PC-3 (cell line): ENCODE data around the gene STPG4. TPM values are rescaled to one million over a fixed set of nuclear protein-coding genes. Genes with fewer than 3 reads are reported as not detected.

Experiments used
- ATAC-seq: fragments of 200-7000 bp; cut with Tn5 transposase; 2 replicates; pipeline ENCODE4 v1.9.1; 2020; ENCODE audit warnings: mild to moderate bottlenecking, moderate library complexity
- BruUV-seq: library from RNA; stranded (reverse); fragments of 400-500 nt; replicated peaks from 2 replicates; lab custom pipeline; 2021; lab: Mats Ljungman, UMichigan
- CTCF ChIA-PET: fragments of 300-600 bp; sonication (Branson Sonifier 250); formaldehyde crosslinking; loops from one replicate; lab custom pipeline; 2022; ENCODE audit warnings: antibody characterized with exemption; lab: Charles Lee
- POLR2A ChIA-PET: fragments of 300-600 bp; sonication (Branson Sonifier 250); formaldehyde crosslinking; loops from one replicate; lab custom pipeline; 2022; ENCODE audit warnings: antibody characterized with exemption; ENCODE audit not compliant: unreplicated experiment; lab: Charles Lee
- DNase-seq: peaks from one replicate; pipeline ENCODE4 v3.0.0-alpha.2; 2015
- H2AFZ ChIP-seq: fragments of 300-600 bp; sonication (generic); 2 replicates; pipeline ENCODE4 v1.6.0; 2016; ENCODE audit warnings: antibody characterized with exemption, low read length
- H3F3A ChIP-seq: fragments of 300-600 bp; sonication (generic); one replicate; pipeline ENCODE4 v1.6.0; 2017; ENCODE audit warnings: antibody characterized with exemption, low read length, control low read depth, mild to moderate bottlenecking; ENCODE audit not compliant: unreplicated experiment
- H3K27ac ChIP-seq: fragments of 300-600 bp; sonication (generic); 2 replicates; pipeline ENCODE4 v1.5.1; 2016; ENCODE audit warnings: mild to moderate bottlenecking, low read length
- H3K27me3 ChIP-seq: fragments of 300-600 bp; sonication (generic); 2 replicates; pipeline ENCODE4 v1.6.1; 2016; ENCODE audit warnings: low read length, mixed read lengths
- H3K36me3 ChIP-seq: fragments of 300-600 bp; sonication (generic); 2 replicates; pipeline ENCODE4 v1.6.1; 2016; ENCODE audit warnings: low read depth, mixed run types, low read length, mixed read lengths
- H3K4me1 ChIP-seq: fragments of 300-600 bp; sonication (generic); 2 replicates; pipeline ENCODE4 v1.5.1; 2016; ENCODE audit warnings: low read length; ENCODE audit not compliant: insufficient read depth
- H3K4me2 ChIP-seq: fragments of 300-600 bp; sonication (generic); 2 replicates; pipeline ENCODE4 v1.6.0; 2016; ENCODE audit warnings: low read length
- H3K4me3 ChIP-seq: fragments of 300-600 bp; sonication (generic); 2 replicates; pipeline ENCODE4 v1.5.1; 2016; ENCODE audit warnings: mild to moderate bottlenecking, low read length, mixed read lengths
- H3K79me2 ChIP-seq: fragments of 300-600 bp; sonication (generic); 2 replicates; pipeline ENCODE4 v1.6.1; 2017; ENCODE audit warnings: low read length, mixed read lengths
- H3K9ac ChIP-seq: fragments of 300-600 bp; sonication (generic); 2 replicates; pipeline ENCODE4 v1.6.0; 2016; ENCODE audit warnings: mild to moderate bottlenecking, low read length
- H3K9me2 ChIP-seq: fragments of 300-600 bp; sonication (generic); replicated peaks from 2 replicates; pipeline ENCODE4 v1.6.1; 2016; ENCODE audit warnings: mixed run types, low read length, mixed read lengths
- H3K9me3 ChIP-seq: fragments of 300-600 bp; sonication (generic); 2 replicates; pipeline ENCODE4 v1.6.1; 2016; ENCODE audit warnings: low read length, mixed read lengths
- H4K20me1 ChIP-seq: fragments of 300-600 bp; sonication (generic); 2 replicates; pipeline ENCODE4 v1.6.1; 2016; ENCODE audit warnings: low read length, mixed read lengths
- CTCF ChIP-seq: fragments of 300-600 bp; sonication (generic); conservative IDR thresholded peaks from 2 replicates; pipeline ENCODE4 v1.5.1; 2017; ENCODE audit warnings: antibody characterized with exemption, low read depth, mild to moderate bottlenecking, low read length
- EZH2 ChIP-seq: fragments of 300-600 bp; sonication (generic); IDR thresholded peaks from one replicate; pipeline ENCODE4 v1.6.1; 2017; ENCODE audit warnings: antibody characterized with exemption, mild to moderate bottlenecking, low read length; ENCODE audit not compliant: unreplicated experiment
- EZH2phosphoT487 ChIP-seq: fragments of 300-600 bp; sonication (generic); IDR thresholded peaks from 2 replicates; pipeline ENCODE4 v1.6.1; 2018; ENCODE audit warnings: mild to moderate bottlenecking, antibody characterized with exemption, low read length, borderline replicate concordance
- intact Hi-C: fragments of 100-400 bp; cut with micrococcal nuclease; formaldehyde crosslinking; loops from 2 replicates; pipeline ENCODE4 v1.9.0; 2023
- total RNA-seq: library from RNA; depleted of rRNA; stranded (reverse); fragments of >200 nt; gene quantifications from 2 replicates; pipeline ENCODE4 v1.2.3, GENCODE V29; 2014

Gene STPG4
- total RNA-seq, 1 experiment from 2014 or later = 2.4 TPM

- Histone ChIP-seq H3K36me3 (no peaks in the 10 kb centered on the region), H3K9ac (peak overlapping the region; percentile 54), H3K9me2 (no peaks in the 10 kb centered on the region), H3K4me1 (peaks cover 50% of the 10 kb centered on the region), H3K27me3 (no peaks in the 10 kb centered on the region), H3F3A (no peaks in the 10 kb centered on the region), H3K79me2 (no peaks in the 10 kb centered on the region), H4K20me1 (no peaks in the 10 kb centered on the region), H2AFZ (no peak overlapping the region), H3K27ac (peak overlapping the region; percentile 86), H3K4me3 (no peak overlapping the region), H3K4me2 (peak overlapping the region; percentile 36), H3K9me3 (no peaks in the 10 kb centered on the region)
- POLR2A ChIA-PET = interaction anchor here (0.6 kb wide), 1 partner anchor 32 kb away, joined by 5 read pairs; no protein-coding TSS in a partner anchor
- CTCF ChIA-PET = interaction anchor here (0.7 kb wide), 1 partner anchor 119 kb away, joined by 3 read pairs; no protein-coding TSS in a partner anchor
- TF ChIP-seq EZH2phosphoT487 (no peak), CTCF (no peak), EZH2 (no peak)
- intact Hi-C loops = loop anchor here (1.0 to 2.0 kb wide), 4 partner anchors 33 to 97 kb away; no protein-coding TSS in a partner anchor
- ATAC-seq (no peak), DNase-seq (no peak)
- BruUV-seq = no TSS peak
Measured at GRCh38 chr2:47076126-47076506, 79.0 kb downstream of the STPG4 start.

- DNase-seq (peak; percentile 19), ATAC-seq (no peak)
- H2AFZ ChIP-seq = no peak overlapping the region
- BruUV-seq = no TSS peak
- no peaks in the 10 kb centered on the region for H3K9me2 ChIP-seq
- peak overlapping the region; percentile 86 for H3K27ac ChIP-seq
- peaks cover 55% of the 10 kb centered on the region for H3K4me1 ChIP-seq
- TF ChIP-seq EZH2phosphoT487 (no peak), EZH2 (no peak), CTCF (no peak)
- H3K9ac ChIP-seq = 0 out of 2 replicates have a peak overlapping the region, but pooled peaks have one; percentile 54
- CTCF ChIA-PET = interaction anchor here (0.7 kb wide), 1 partner anchor 120 kb away, joined by 3 read pairs; no protein-coding TSS in a partner anchor
- no peaks in the 10 kb centered on the region for H3K79me2 ChIP-seq
- POLR2A ChIA-PET = interaction anchor here (0.6 kb wide), 1 partner anchor 32 kb away, joined by 5 read pairs; no protein-coding TSS in a partner anchor
- H3K4me2 ChIP-seq = no peak overlapping the region
- H3K9me3 ChIP-seq = no peaks in the 10 kb centered on the region
- intact Hi-C loops = loop anchor here (1.0 to 2.0 kb wide), 4 partner anchors 33 to 97 kb away; no protein-coding TSS in a partner anchor
- no peak overlapping the region for H3K4me3 ChIP-seq
- no peaks in the 10 kb centered on the region for H3K27me3 ChIP-seq
- no peaks in the 10 kb centered on the region for H4K20me1 ChIP-seq
- H3F3A ChIP-seq = no peaks in the 10 kb centered on the region
- no peaks in the 10 kb centered on the region for H3K36me3 ChIP-seq
Measured at GRCh38 chr2:47075361-47076125, 79.6 kb downstream of the STPG4 start.
